LNCAP (cell line): ENCODE data around the gene CCDC142.

ENCODE experiments used
- CTCF ChIP-seq: fragments of 450-650 bp; IDR thresholded peaks from 2 replicates; pipeline ENCODE4 v1.5.1; 2017; ENCODE audit warnings: mild to moderate bottlenecking

CCDC142 gene

GRCh38 chr2:74427551-74427950 is 55.2 kb downstream of the CCDC142 start:
- TF ChIP-seq CTCF, result no peak

GRCh38 chr2:74426181-74426758 is 56.5 kb downstream of the CCDC142 start:
- TF ChIP-seq CTCF, result no peak

GRCh38 chr2:74425523-74425922 is 57.3 kb downstream of the CCDC142 start:
- TF ChIP-seq CTCF, result no peak

GRCh38 chr2:74424995-74425406 is 57.8 kb downstream of the CCDC142 start:
- TF ChIP-seq CTCF, result no peak

- no peak for TF ChIP-seq CTCF
These were observed 58.4 kb downstream of the CCDC142 start for GRCh38 chr2:74424139-74424992.
